ENCODE data around the gene RELN.
A peak's percentile ranks its signal among the peaks of the same experiment; 100 is the strongest.

GRCh38 chr7:103810112-103810744 lies 179.2 kb downstream of the RELN start:
- TF ChIP-seq ZFP30 (CRISPR knock-in tag; IDR thresholded peaks at IDR 0.05) (no peak), ESRRG (CRISPR knock-in tag; IDR thresholded peaks at IDR 0.05) (no peak), RARB (CRISPR knock-in tag; IDR thresholded peaks at IDR 0.05) (no peak), ARNTL (CRISPR knock-in tag; IDR thresholded peaks at IDR 0.05; ENCODE audit: borderline replicate concordance, low read depth) (no peak), TSHZ2 (CRISPR knock-in tag; IDR thresholded peaks at IDR 0.05) (peak; percentile 86), CSDC2 (CRISPR knock-in tag; IDR thresholded peaks at IDR 0.05) (no peak)
- TF ChIP-seq, protein P1, sequence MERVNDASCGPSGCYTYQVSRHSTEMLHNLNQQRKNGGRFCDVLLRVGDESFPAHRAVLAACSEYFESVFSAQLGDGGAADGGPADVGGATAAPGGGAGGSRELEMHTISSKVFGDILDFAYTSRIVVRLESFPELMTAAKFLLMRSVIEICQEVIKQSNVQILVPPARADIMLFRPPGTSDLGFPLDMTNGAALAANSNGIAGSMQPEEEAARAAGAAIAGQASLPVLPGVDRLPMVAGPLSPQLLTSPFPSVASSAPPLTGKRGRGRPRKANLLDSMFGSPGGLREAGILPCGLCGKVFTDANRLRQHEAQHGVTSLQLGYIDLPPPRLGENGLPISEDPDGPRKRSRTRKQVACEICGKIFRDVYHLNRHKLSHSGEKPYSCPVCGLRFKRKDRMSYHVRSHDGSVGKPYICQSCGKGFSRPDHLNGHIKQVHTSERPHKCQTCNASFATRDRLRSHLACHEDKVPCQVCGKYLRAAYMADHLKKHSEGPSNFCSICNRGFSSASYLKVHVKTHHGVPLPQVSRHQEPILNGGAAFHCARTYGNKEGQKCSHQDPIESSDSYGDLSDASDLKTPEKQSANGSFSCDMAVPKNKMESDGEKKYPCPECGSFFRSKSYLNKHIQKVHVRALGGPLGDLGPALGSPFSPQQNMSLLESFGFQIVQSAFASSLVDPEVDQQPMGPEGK (CRISPR knock-in tag; IDR thresholded peaks at IDR 0.05; ENCODE audit: borderline replicate concordance) = no peak
- TF ChIP-seq, protein P2, sequence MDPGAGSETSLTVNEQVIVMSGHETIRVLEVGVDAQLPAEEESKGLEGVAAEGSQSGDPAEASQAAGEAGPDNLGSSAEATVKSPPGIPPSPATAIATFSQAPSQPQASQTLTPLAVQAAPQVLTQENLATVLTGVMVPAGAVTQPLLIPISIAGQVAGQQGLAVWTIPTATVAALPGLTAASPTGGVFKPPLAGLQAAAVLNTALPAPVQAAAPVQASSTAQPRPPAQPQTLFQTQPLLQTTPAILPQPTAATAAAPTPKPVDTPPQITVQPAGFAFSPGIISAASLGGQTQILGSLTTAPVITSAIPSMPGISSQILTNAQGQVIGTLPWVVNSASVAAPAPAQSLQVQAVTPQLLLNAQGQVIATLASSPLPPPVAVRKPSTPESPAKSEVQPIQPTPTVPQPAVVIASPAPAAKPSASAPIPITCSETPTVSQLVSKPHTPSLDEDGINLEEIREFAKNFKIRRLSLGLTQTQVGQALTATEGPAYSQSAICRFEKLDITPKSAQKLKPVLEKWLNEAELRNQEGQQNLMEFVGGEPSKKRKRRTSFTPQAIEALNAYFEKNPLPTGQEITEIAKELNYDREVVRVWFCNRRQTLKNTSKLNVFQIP (CRISPR knock-in tag; IDR thresholded peaks at IDR 0.05; ENCODE audit: borderline replicate concordance, low read depth) = no peak
- TF ChIP-seq, protein P3, sequence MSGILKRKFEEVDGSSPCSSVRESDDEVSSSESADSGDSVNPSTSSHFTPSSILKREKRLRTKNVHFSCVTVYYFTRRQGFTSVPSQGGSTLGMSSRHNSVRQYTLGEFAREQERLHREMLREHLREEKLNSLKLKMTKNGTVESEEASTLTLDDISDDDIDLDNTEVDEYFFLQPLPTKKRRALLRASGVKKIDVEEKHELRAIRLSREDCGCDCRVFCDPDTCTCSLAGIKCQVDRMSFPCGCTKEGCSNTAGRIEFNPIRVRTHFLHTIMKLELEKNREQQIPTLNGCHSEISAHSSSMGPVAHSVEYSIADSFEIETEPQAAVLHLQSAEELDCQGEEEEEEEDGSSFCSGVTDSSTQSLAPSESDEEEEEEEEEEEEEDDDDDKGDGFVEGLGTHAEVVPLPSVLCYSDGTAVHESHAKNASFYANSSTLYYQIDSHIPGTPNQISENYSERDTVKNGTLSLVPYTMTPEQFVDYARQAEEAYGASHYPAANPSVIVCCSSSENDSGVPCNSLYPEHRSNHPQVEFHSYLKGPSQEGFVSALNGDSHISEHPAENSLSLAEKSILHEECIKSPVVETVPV (CRISPR knock-in tag; IDR thresholded peaks at IDR 0.05) = no peak

Data from SK-N-SH treated with all-trans-retinoic acid at 6 μM for 48 hours (cell line).